Stimulated activated CD4-positive, alpha-beta T cell treated with anti-CD3 and anti-CD28 coated beads, TNF-alpha, amount 100 ng/mL, for 24 hours (primary cell): ENCODE results near the gene RAB40B.

Experiments
- DNase-seq, 3 experiments: peaks; one replicate each; pipeline ENCODE4 v3.0.0-alpha.2; 2020; ENCODE audit warnings: low read depth in 3 of 3

Gene RAB40B

DNA sequence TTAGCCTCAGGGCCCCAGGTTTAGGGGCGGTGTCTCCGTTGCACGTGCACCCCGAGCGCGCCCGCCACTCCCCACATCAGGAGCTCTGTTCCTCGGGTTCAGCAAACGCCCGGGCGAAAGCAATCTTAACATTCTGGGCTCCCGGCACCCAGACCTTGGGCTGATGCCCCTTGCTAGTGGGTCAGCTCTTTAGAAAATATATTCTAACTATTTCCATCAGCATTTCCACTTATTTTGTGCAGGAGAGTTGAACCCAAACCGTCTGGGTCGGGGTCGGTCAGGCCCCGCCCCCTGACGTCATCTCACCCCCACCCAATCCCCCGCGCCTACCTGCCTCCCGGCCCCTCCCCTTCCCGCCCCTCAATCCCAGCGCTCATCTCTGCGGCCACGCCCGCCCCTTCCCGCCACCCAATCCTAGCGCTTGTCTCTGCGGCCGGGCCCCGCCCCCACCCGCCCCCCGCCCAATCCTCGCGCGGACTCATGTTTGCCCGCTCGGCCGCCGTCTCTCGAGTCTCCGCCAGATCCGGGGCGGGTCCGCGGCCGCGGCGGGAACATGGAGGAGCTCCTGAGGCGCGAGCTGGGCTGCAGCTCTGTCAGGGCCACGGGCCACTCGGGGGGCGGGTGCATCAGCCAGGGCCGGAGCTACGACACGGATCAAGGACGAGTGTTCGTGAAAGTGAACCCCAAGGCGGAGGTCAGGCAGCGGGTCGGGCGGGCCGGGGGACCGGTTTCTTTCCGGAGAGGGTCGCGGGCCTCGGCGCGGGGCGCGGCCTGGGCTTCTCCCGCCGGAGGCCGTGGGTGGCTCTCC is 17.9 kb upstream of the RAB40B start, which contains the start of gene FN3KRP:
Gene FN3KRP, plus strand, starts transcription at position 504 of the 808 bp plus-strand sequence. Its CDS starts 50 bp downstream, at position 554.
- peak; percentile 66 to 97 (median 86) for DNase-seq

DNA sequence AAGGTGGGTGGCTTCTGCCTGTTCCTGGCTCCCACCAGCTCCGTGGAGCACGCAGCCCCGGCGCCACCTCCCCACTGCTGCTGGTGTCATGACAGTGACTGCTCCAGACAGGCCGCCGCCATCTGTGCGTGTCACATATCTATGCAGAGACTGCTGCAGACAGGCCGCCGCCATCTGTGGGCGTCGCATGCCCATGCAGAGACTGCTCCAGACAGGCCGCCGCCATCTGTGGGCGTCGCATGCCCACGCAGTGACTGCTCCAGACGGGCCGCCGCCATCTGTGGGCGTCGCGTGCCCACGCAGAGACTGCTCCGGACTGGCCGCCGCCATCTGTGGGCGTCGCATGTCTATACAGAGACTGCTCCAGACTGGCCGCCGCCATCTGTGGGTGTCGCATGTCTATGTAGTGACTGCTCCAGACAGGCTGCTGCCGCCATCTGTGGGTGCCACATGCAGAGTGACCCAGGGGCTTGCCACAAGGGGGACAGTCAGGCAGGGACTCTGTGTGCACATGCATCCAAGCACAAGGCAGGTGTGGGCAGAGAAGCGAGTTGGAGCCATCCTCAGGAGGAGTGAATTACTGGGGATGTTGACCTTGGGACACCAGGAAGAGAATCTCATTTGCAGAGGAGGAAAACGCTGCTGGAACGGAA is 14.7 kb upstream of the RAB40B start:
- DNase-seq: no peak

DNA sequence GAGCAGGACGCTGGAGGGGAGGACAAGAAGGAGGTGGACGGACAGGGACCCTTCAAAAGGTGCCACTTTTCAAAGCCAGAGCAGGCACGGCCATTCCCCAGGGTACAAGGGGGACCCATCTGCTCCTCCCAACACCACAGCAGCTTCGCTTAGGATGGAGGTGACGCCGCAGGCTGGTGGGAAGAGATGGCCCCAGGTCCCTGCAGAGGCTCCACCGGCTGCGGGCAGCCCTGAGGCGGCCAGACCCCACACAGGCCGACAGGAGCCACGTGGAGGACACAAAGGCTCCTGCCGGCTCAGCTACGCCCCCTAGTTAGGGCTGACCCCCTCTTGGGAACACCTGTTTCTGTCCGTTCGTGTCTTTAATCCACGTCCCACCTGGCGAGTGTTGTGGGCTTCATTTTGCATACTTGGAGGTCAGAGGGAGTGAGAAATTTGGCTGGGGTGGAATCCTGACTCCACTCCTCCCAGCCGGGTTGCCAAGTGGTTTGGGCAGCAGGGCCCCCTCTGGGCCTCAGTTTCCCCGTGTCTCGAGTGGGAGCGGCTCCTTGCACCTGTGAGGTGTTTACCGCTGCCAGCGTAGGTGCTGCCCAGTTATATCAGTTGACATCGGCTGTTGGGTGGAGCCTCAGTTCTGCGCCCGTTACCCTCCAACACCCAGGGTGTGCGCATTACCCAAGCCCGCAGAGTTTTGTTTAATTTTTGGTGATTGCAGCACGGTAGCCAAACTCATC is 12.2 kb upstream of the RAB40B start:
- DNase-seq: no peak

DNA sequence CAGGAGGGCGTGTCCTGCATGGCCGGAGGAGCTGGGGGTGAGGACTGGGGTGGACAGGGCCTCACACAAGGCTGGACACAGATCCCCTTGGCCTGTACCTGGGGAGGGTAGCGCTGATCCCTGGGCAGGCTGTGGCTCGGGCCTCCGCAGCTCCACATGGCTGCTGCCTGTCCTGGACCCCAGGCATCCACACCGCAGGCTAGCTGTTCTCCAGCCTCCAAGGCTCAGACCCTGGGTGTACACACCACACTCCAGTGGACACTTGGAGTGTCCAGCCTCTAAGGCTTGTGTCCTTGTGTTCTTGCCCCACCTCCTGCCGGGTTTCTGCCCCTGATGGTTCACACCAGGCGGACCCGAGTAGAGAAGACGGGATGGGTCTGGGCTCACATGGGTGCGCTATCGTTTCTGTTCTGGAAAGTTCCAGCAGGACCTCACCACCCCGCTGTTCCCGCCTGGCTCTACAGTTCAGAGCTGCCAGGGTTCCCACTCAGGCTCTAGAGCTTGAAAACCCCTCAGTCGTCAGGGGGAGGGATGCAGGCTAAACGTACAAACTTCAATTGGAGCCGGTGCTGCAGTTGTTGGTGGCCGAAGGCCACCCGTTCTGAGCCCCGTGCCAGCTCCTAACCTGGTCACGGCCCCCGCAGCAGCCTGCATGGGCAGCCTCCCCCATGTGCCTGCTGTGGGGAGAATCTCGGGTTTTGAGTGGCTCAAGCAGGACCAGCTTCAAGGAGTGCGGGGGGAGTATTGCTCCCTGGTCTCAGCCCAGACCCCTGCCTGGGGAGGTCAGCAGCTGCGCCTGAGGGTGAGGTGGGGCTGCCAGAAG is 11.4 kb upstream of the RAB40B start:
- no peak for DNase-seq

DNA sequence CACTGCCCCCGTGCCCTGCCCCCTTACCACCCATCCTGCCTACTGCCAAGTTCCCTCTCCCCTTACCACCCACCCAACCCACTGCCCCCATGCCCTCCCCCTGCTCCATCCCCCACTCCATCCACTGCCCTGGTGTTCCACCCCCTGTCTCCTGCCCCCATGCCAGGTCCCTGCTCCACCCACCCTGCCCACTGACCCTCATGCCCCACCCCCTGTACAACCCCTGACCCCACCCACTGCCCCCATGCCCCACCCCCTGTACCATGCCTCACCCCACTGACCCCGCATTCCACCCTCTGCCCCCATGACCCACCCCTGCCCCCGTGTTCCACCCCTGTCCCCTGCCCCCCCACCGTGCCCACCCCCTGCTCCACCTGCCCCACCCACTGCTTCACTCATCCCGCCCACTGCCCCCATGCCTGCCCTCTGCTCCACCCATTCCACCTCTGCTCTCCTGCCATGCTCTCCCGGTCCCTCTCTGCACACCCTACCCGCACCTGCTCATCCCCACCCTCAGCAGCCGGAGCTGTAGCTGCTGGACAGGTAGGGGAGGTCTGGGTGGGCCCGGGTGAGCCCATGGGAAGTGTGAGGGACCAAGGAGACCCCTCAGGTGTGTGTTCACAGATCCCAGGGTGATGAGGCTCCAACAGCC is 10.7 kb upstream of the RAB40B start:
- no peak for DNase-seq

DNA sequence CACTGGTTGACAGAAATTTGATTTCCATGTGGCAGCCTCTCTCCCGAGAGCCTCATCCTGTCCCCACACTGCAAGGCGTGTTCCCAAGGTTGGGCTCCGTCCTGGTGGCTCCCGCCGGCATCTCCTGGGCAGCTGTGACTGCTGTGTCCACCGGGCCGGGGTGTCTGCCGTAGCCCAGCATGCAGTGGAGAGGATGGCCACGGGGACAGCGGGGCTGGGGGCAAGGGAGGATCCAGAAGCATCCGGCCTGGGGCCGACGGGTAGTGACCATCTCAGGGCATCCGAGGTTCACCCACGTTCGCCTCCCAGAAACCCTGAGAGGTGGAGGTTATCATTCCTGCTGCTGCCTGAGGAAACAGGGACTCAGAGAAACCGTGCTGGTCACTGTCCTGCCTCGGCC is 7.3 kb upstream of the RAB40B start:
- no peak for DNase-seq

DNA sequence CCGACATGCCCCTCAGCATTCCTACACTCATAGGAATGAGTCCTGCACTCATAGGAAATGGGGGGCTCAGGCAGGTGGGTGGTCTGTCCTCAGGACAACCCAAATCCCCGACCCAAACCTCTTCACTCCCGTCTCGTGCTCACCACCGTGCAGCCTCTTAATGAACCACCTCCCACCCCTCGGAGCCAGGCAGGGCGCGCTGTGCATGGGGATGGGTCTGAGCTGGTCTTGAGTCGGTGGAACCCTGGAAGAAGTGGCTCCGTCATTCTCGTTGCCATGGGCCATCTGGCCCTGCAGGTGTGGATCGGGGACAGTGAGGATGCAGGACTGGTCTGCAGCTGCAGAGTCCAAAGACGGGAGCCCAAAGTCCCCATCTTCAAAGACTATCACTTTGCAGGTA is 6.4 kb upstream of the RAB40B start:
- no peak for DNase-seq

DNA sequence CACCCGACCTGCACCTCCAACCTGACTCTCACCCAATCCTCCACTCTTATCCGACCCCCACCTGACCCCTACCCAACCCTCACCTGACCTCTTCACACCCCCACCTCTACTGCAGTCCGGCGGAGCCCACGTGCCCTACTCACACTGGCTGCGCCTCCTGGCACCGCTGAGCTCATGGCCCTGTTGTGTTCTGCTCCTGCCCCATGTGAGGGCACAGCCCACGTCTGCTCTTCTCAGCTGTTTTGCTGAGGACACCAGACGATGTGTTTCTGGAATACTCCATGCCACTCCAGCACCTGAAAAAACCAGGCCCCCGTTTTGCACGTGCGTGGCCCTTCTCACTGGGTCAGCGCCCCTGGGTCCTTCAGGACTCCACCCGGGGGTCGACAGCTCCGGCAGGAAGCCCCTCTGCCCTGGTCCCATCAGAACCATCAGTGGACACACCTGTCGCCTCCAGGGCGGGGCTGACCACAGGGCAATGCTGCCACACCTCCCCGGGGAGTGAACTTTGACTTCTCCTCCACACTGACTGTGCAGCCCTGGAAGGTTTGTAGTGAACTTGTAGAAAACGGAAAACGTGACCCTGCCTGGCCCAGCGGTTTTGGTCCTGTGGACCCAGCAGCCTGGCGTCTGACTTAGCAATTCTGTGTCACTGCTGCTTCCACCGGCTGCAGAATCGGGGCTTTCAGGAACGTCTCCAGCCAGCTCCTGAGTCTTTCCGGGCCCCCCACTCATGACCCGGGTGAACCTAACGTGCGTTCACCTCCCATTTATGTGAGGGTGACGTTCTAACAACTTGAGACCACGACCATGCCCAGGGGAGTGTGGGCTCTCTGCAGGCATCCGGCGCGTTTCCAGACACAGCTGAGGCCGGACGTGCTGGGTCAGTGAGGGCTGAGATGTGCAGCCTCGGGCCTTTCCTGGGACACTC is 5.7 kb upstream of the RAB40B start:
- DNase-seq: no peak

DNA sequence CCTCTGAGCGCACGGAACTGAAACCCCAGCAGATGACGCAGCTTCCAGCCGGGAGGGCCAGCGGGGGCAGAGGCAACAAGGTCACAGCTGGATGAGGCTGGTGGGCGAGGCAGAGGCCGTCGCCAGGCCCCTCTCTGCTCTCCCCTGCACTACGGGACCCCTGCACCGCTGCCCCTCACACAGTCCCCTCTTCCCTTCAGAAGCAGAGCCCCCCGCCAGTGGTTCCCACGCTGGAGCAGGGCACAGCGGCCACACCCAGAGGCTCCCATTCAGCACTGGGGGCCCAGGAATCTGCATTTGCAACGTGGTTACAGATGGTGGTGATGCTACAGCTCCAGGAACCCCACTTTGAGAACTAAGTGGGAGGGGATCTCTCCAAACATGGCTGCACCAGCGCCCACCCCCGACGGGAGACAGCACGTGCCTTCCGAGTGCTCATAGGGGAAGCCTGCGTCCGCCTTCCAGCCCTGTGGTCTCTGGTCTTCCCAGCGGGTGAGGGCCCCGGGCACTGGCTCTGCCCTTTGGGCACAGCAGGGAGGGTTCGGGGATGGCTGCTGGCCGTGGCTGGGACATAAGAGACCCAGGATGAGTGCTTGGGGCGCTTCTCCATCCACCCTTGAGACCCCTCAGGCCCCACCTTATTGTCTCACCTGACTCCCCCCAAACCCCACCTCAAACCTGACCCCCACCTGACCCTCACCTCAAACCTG is 4.7 kb upstream of the RAB40B start:
- no peak for DNase-seq

DNA sequence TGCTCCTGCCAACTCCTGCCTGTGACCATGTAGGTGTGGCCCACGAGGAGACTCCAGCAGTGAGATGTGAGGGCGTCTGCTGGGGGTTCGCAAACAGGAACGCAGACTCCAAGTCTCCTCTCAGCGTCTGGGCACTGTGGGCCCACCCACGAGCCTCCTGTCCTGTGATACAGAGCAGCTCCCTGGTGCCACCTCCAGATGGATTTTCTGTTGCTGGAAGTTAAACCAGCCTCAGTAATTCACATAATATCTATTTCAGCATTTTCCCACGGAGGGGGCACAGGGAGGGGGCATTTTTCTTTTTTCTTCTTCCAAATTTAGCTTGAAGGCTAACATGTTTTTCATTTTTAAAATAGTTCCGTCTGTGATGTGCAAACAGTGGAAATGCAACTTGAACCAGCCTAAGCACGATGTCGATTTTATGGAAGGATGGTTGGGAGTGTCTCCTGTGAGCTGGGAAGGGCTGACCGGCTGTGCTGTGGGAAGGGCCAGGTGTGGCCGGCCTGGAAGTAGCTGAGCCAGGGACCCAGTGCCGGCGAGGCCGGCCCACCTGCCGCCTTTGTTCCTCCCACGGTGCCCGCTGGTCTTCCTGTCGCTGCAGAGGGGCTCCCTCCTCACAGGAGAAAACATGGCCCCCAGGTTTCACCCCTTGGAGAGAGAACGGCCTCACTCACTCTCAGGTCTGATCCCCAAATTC is 3.9 kb upstream of the RAB40B start:
- no peak for DNase-seq

DNA sequence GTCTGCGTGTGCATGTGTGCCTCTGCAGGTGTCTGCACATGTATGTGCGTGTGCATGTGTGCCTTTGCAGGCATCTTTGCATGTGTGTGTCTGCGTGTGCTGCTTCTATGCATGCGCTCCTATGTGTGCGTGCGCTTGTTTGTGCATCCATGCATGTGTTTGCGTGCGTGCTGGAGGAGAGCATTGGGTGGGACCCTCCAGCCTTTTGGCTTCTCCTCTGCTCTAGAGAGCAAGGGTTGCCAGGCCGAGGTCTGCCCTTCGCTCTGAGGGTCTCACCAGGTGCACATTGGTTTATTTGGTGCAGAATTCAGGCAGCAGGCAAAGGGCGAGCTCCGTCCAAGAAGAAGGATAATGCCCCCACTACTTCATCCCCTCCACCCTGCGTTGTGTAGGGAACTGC is 1.1 kb upstream of the RAB40B start:
- no peak for DNase-seq

DNA sequence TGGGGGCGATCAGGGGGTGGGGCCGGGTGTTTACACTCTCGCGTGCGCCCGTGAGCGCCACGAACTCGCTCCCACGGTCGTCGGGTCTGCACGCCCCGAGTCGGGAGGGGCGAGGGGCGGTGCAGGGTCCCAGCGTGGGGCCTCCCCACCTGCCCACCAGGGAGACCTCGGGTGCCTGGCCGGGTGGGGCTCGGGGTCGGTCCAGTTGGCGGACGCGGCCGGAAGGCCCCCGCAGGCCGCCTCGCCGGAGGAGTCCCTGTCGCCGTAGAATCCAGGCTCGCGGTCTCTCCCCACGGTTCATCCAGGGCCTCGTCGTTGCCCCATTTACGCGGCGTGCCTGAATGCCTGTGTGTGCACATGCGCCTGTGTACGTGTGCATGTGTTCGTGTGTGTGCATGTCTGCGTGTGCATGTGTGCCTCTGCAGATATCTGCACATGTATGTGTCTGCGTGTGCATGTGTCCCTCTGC is 510 bp upstream of the RAB40B start:
- DNase-seq: no peak

DNA sequence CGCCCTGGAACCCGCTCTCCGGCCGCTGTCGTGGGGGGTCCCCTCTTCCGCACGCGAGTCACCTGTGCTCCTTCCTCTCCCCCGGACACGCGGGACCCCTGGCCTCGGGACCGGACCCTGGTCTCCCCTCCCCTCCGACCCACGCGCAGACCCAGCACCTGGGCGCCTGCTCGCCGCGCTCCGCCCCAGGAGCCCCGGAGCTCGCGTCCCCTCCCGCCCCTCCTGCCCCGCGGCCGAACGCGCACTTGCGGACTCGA is 762 bp downstream of the RAB40B start:
- no peak for DNase-seq

DNA sequence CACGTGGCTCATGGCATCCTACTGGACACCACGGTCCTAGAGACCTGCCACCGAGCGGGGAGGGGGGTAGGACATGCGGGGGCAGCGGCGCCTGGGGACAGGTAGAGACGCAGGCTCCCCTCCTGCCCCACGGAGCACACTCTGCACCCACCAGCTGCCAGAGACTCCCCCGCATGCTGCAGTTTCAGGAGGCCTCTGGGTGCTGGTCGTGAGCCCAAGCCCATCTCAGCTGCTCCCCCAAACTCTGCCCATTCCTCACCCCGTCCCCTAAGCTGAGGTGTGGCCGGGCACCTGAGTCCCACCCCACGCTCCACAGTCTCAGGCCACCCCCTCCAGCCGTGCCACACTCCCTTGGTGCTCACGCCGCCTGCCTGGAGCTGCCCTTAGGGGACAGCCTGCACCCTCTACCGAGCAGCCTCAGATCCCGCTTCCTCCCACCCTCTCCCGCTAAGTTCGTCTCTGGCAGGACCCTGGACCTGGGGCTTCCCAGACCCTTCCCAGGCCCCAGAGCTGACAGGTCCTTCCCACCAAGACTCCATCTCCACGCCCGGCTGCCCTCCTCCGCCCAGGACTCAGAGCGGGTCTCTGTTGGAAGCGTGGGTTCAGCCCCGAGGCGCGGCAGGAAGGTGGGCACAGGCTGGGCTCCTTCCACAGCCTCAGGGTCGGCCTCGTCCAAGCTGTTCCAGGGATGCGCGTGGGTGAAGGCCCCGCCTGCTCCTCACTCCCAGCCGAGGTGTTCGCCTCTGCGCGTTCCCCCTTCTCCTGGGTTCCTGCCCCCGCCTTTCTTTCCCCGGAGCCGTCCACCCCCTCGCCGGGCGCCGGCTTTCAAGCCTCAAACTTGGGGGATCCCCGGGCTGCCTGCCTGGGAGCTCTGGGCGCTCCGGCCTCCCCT is 1.3 kb downstream of the RAB40B start:
- peak in 1 of 3 experiments; percentile 25 for DNase-seq

DNA sequence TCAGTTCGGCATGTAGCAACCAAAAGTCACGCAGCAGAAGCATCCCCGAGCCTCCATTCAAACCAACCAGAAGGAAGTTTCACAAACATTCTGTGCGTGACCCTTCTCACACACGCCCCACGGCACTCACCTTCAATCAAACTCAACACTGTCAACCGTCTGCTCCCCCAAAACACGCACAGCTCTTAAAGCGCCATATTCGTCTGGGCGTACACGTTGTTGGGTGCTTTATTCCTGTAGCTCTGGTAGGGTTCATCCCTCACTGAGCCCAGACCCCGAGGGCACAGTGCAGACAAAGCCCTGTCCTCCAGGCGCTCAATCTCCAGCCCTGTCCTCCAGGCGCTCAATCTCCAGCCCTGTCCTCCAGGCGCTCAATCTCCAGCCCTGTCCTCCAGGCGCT is 2.2 kb downstream of the RAB40B start:
- no peak for DNase-seq

DNA sequence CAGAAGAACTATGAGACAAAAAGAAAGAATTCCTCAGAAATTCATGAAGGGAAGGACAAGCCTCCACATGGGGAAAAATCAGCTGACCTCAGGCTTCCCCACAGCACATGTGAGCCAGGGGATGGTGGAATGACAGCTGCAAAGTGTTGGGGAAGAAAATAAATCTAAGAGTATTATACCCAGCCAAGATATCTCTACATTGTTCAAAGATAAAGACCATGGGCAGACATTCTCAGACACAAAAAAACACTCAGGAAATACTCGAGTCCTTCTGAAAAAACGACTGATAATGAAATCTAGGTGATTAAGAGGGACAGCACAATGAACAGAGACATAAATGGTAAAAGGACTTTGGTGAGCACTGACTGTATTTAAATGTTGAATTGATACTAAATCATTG is 3.9 kb downstream of the RAB40B start:
- DNase-seq: no peak

DNA sequence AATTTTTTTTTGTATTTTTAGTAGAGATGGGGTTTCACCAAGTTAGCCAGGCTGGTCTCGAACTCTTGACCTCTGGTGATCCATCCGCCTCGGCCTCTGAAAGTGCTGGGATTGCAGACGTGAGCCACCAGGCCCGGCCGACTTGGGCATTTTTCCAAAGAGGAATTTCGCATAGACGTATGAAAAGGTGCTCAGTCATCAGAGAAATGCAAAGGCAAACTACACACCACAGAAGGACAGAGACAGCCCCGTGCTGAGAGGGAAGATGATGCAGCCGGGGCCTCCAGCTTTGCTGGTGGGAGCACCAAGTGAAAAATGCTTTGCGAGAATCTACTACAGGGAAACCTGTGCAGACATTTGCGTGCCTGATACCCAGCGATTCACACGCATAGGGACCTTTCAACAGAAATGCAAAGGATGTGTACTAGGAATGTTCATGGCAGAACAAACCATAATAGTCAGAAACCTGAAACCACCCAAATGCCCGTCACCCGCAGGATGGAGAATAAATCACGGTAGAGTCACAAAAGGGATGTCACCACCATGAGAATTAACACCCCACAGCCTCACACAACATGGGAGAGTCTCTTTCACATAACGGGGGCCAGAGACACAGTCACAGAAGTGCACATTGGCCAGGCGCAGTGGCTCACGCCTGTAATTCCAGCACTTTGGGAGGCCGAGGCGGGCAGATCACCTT is 5.2 kb downstream of the RAB40B start:
- no peak for DNase-seq
